SU-DHL-6 (cell line): ENCODE data around the gene IPPK.

Experiments
- H2AFZ ChIP-seq: fragments of 200-600 bp; sonication (generic); 2 replicates; pipeline ENCODE4 v1.6.1; 2014; ENCODE audit warnings: low read depth, mild to moderate bottlenecking, moderate library complexity, mixed read lengths, antibody characterized with exemption, low read length; ENCODE audit not compliant: severe bottlenecking
- H3F3A ChIP-seq: fragments of 200-600 bp; shearing (Covaris generic); 2 replicates; pipeline ENCODE4 v1.6.0; 2016; ENCODE audit warnings: antibody characterized with exemption, mild to moderate bottlenecking; ENCODE audit not compliant: insufficient read depth
- H3K27ac ChIP-seq: fragments of 200-600 bp; sonication (generic); 2 replicates; pipeline ENCODE4 v1.5.1; 2016; ENCODE audit warnings: low read depth, mild to moderate bottlenecking, low read length, moderate library complexity, mixed read lengths
- H3K27me3 ChIP-seq: fragments of 200-600 bp; sonication (generic), shearing (Covaris generic); 2 replicates; pipeline ENCODE4 v1.6.0; 2014; ENCODE audit warnings: mild to moderate bottlenecking, low read length
- H3K36me3 ChIP-seq: fragments of 200-600 bp; sonication (generic); 2 replicates; pipeline ENCODE4 v1.6.1; 2014; ENCODE audit warnings: mild to moderate bottlenecking, low read length, mixed read lengths
- H3K4me2 ChIP-seq: fragments of 300-600, 200-600 bp; shearing (Covaris generic), sonication (generic); 2 replicates; pipeline ENCODE4 v1.6.0; 2014; ENCODE audit warnings: low read length, low read depth, mild to moderate bottlenecking; ENCODE audit not compliant: poor library complexity, severe bottlenecking
- H3K4me3 ChIP-seq: fragments of 200-600 bp; sonication (generic); 2 replicates; pipeline ENCODE4 v1.5.1; 2014; ENCODE audit warnings: antibody characterized with exemption, low read length, mild to moderate bottlenecking, mixed read lengths; ENCODE audit not compliant: insufficient read depth, poor library complexity, severe bottlenecking
- H3K79me2 ChIP-seq: fragments of 200-600 bp; sonication (generic); 2 replicates; pipeline ENCODE4 v1.6.1; 2014; ENCODE audit warnings: mild to moderate bottlenecking, low read length, moderate library complexity; ENCODE audit not compliant: insufficient read depth
- H3K9ac ChIP-seq: fragments of 200-600 bp; sonication (generic); 2 replicates; pipeline ENCODE4 v1.7.0; 2014; ENCODE audit warnings: mild to moderate bottlenecking, low read length
- H3K9me2 ChIP-seq: fragments of 200-600 bp; sonication (generic); replicated peaks from 2 replicates; pipeline ENCODE4 v1.6.1; 2014; ENCODE audit warnings: low read length; ENCODE audit not compliant: insufficient read depth
- H3K9me3 ChIP-seq: fragments of 200-600 bp; sonication (generic); 2 replicates; pipeline ENCODE4 v1.6.1; 2014; ENCODE audit warnings: low read length, mixed read lengths; ENCODE audit not compliant: insufficient read depth
- H4K20me1 ChIP-seq: fragments of 200-600 bp; sonication (generic); 2 replicates; pipeline ENCODE4 v1.6.1; 2014; ENCODE audit warnings: low read depth, mild to moderate bottlenecking, antibody characterized with exemption, low read length, moderate library complexity, mixed read lengths
- CTCF ChIP-seq: fragments of 200-600 bp; sonication (generic); IDR thresholded peaks from one replicate; pipeline ENCODE4 v1.5.1; 2017; ENCODE audit warnings: antibody characterized with exemption, mild to moderate bottlenecking, low read length, moderate library complexity; ENCODE audit not compliant: insufficient read depth, poor library complexity, severe bottlenecking
- EZH2phosphoT487 ChIP-seq: fragments of 200-600 bp; sonication (generic), shearing (Covaris generic); conservative IDR thresholded peaks from 2 replicates; pipeline ENCODE4 v1.6.1; 2018; ENCODE audit warnings: mild to moderate bottlenecking, antibody characterized with exemption, low read length, moderate library complexity, mixed read lengths

The IPPK gene

GRCh38 chr9:92666912-92667532, 2.9 kb downstream of the IPPK start:
- H3K4me3 ChIP-seq: no peak overlapping the region
- H3K9me3 ChIP-seq: no peaks in the 10 kb centered on the region
- no peak overlapping the region for H3K27ac ChIP-seq
- no peak overlapping the region for H3K4me2 ChIP-seq
- H3K36me3 ChIP-seq: no peaks in the 10 kb centered on the region
- no peaks in the 10 kb centered on the region for H3K9me2 ChIP-seq
- H3F3A ChIP-seq: no peaks in the 10 kb centered on the region
- H2AFZ ChIP-seq: no peak overlapping the region
- no peak for TF ChIP-seq CTCF
- TF ChIP-seq EZH2phosphoT487: no peak
- H3K27me3 ChIP-seq: no peaks in the 10 kb centered on the region
- no peak overlapping the region for H3K9ac ChIP-seq
- H4K20me1 ChIP-seq: no peaks in the 10 kb centered on the region
- H3K79me2 ChIP-seq: peaks cover 84% of the 10 kb centered on the region

GRCh38 chr9:92666236-92666635, 3.7 kb downstream of the IPPK start:
- Histone ChIP-seq H4K20me1 (no peaks in the 10 kb centered on the region), H3K4me2 (no peak overlapping the region), H3K9ac (no peak overlapping the region)

GRCh38 chr9:92665836-92666235, 4.1 kb downstream of the IPPK start:
- Histone ChIP-seq H3K36me3 (no peaks in the 10 kb centered on the region), H3K9ac (no peak overlapping the region), H3K4me2 (no peak overlapping the region), H3K9me3 (no peaks in the 10 kb centered on the region), H3F3A (no peaks in the 10 kb centered on the region), H3K27ac (no peak overlapping the region), H4K20me1 (no peaks in the 10 kb centered on the region; the same call in 1 of the 2 replicates), H3K79me2 (peaks cover 90% of the 10 kb centered on the region), H3K9me2 (no peaks in the 10 kb centered on the region), H3K27me3 (no peaks in the 10 kb centered on the region), H2AFZ (no peak overlapping the region), H3K4me3 (no peak overlapping the region)
- no peak for TF ChIP-seq EZH2phosphoT487
- no peak for TF ChIP-seq CTCF

More at GRCh38 chr9:92666236-92666635, 3.7 kb downstream of the IPPK start:
- no peaks in the 10 kb centered on the region for H3K36me3 ChIP-seq
- TF ChIP-seq CTCF: no peak
- TF ChIP-seq EZH2phosphoT487: no peak
- no peaks in the 10 kb centered on the region for H3K27me3 ChIP-seq
- peaks cover 90% of the 10 kb centered on the region for H3K79me2 ChIP-seq
- no peak overlapping the region for H3K27ac ChIP-seq
- H3F3A ChIP-seq: no peaks in the 10 kb centered on the region
- H2AFZ ChIP-seq: no peak overlapping the region
- H3K9me3 ChIP-seq: no peaks in the 10 kb centered on the region
- H3K4me3 ChIP-seq: no peak overlapping the region
- H3K9me2 ChIP-seq: no peaks in the 10 kb centered on the region
